ENCODE measurements around the gene FREM2. TPM values are rescaled to one million over a fixed set of nuclear protein-coding genes. Genes with fewer than 3 reads are reported as not detected.

Gene FREM2
- total RNA-seq, 1 experiment from 2014 or later: 42.6 TPM

- Mint-ChIP-seq H3K4me1 (ENCODE audit: low read depth, unreplicated experiment) (no peaks in the 10 kb centered on the region), H3K36me3 (ENCODE audit: insufficient read depth, unreplicated experiment) (no peaks in the 10 kb centered on the region), H3K4me3 (ENCODE audit: unreplicated experiment) (no peak overlapping the region), H3K9me3 (ENCODE audit: unreplicated experiment) (no peaks in the 10 kb centered on the region), H3K27ac (ENCODE audit: unreplicated experiment) (no peak overlapping the region), H3K27me3 (ENCODE audit: insufficient read depth, unreplicated experiment) (no peaks in the 10 kb centered on the region)
- BruUV-seq (replicated peaks): no TSS peak
- H3K4me1 ChIP-seq: no peaks in the 10 kb centered on the region
- H3K27me3 ChIP-seq (replicated peaks; ENCODE audit: control insufficient read depth, insufficient read depth, low read length): no peaks in the 10 kb centered on the region
- intact Hi-C loops (cut with micrococcal nuclease; ENCODE audit: unreplicated experiment): no loop called here
- H3K9me3 ChIP-seq: peaks cover 13% of the 10 kb centered on the region; the same call in 1 of the 2 replicates
- DNase-seq: no peak
- no peak overlapping the region for H3K4me3 ChIP-seq (ENCODE audit: low read depth, low read length)
- POLR2A ChIA-PET: no interaction called here
- no peaks in the 10 kb centered on the region for H3K36me3 ChIP-seq (ENCODE audit: control insufficient read depth, insufficient read depth, low read length)
- CTCF ChIA-PET: no interaction called here
- TF ChIP-seq CTCF (IDR thresholded peaks at IDR 0.05; ENCODE audit: insufficient read depth in 1 of 2, low read depth in 1 of 2, low read length in 1 of 2, severe bottlenecking in 1 of 2, unreplicated experiment in 1 of 2): no peak
Measured at GRCh38 chr13:38804061-38804460, 117.2 kb downstream of the FREM2 start.

GRCh38 chr13:38804536-38804935, 117.7 kb downstream of the FREM2 start:
- no peaks in the 10 kb centered on the region for H3K36me3 Mint-ChIP-seq (ENCODE audit: insufficient read depth, unreplicated experiment)
- Histone ChIP-seq H3K4me3 (ENCODE audit: low read depth, low read length) (no peak overlapping the region), H3K4me1 (no peaks in the 10 kb centered on the region), H3K9me3 (peaks cover 17% of the 10 kb centered on the region), H3K27me3 (replicated peaks; ENCODE audit: control insufficient read depth, insufficient read depth, low read length) (no peaks in the 10 kb centered on the region), H3K36me3 (ENCODE audit: control insufficient read depth, insufficient read depth, low read length) (no peaks in the 10 kb centered on the region)
- intact Hi-C loops (cut with micrococcal nuclease; ENCODE audit: unreplicated experiment): no loop called here
- H3K27me3 Mint-ChIP-seq (ENCODE audit: insufficient read depth, unreplicated experiment): no peaks in the 10 kb centered on the region
- TF ChIP-seq CTCF (IDR thresholded peaks at IDR 0.05; ENCODE audit: insufficient read depth in 1 of 2, low read depth in 1 of 2, low read length in 1 of 2, severe bottlenecking in 1 of 2, unreplicated experiment in 1 of 2): no peak
- BruUV-seq (replicated peaks): no TSS peak
- no peak overlapping the region for H3K27ac Mint-ChIP-seq (ENCODE audit: unreplicated experiment)
- no peaks in the 10 kb centered on the region for H3K9me3 Mint-ChIP-seq (ENCODE audit: unreplicated experiment)
- H3K4me3 Mint-ChIP-seq (ENCODE audit: unreplicated experiment): no peak overlapping the region
- H3K4me1 Mint-ChIP-seq (ENCODE audit: low read depth, unreplicated experiment): no peaks in the 10 kb centered on the region
- no peak for DNase-seq
- POLR2A ChIA-PET: no interaction called here
- CTCF ChIA-PET: no interaction called here

- Mint-ChIP-seq H3K36me3 (ENCODE audit: insufficient read depth, unreplicated experiment) (peaks cover 16% of the 10 kb centered on the region), H3K4me3 (ENCODE audit: unreplicated experiment) (no peak overlapping the region), H3K27me3 (ENCODE audit: insufficient read depth, unreplicated experiment) (no peaks in the 10 kb centered on the region), H3K4me1 (ENCODE audit: low read depth, unreplicated experiment) (no peaks in the 10 kb centered on the region), H3K9me3 (ENCODE audit: unreplicated experiment) (peaks cover 37% of the 10 kb centered on the region), H3K27ac (ENCODE audit: unreplicated experiment) (peak overlapping the region; percentile 37)
- no peaks in the 10 kb centered on the region for H3K36me3 ChIP-seq (ENCODE audit: control insufficient read depth, insufficient read depth, low read length)
- intact Hi-C loops (cut with micrococcal nuclease; ENCODE audit: unreplicated experiment): no loop called here
- peaks cover 24% of the 10 kb centered on the region for H3K9me3 ChIP-seq
- H3K4me3 ChIP-seq (ENCODE audit: low read depth, low read length): no peak overlapping the region
- H3K4me1 ChIP-seq: no peaks in the 10 kb centered on the region
- ChIA-PET CTCF (no interaction called here), POLR2A (no interaction called here)
- BruUV-seq (replicated peaks): no TSS peak
- no peaks in the 10 kb centered on the region for H3K27me3 ChIP-seq (replicated peaks; ENCODE audit: control insufficient read depth, insufficient read depth, low read length)
- DNase-seq: no peak
- no peak for TF ChIP-seq CTCF (IDR thresholded peaks at IDR 0.05; ENCODE audit: insufficient read depth in 1 of 2, low read depth in 1 of 2, low read length in 1 of 2, severe bottlenecking in 1 of 2, unreplicated experiment in 1 of 2)
Measured at GRCh38 chr13:38814331-38814730, 127.5 kb downstream of the FREM2 start.

All from Caco-2 (cell line).